Measurements from ENCODE around the gene SMC5.

DNA sequence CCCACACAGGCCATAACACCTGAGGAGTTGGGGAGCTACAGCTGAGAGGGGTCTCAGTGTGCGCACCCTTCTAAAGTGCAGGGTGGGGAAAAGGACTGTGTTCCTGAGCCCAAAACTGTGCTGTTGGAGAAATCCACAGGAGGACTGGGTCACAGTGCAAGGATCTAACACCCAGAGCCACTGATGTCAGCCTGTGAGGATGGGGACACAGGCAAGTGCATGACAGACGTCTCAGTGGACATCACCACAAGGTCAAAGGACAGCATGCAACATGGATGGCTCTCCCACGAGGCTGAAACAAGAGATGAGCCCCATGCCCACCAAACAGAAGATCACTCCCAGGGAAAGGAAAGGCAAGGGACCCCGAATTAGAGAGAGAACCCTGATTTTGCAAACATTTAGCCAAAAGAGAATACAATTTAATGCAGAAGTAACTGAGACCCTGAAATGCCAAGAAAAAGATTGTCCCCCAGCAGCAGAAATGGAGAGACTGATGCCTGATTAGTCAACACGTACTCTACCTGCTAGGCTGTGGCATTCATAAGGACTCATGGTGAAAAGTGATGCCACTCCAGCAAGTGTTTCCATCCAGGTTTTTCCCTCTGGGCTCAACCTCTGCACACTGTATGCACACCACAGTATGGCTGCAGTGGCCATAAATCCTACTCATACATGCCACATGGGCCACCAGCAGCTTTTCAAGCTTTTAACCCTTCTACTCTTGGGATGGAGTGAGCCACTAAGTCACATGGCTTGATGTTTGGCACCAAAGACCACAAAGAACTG lies 141.5 kb downstream of the SMC5 start:
- TF ChIP-seq POLR2A (IDR thresholded peaks at IDR 0.05) = no peak
- TF ChIP-seq, protein P1, sequence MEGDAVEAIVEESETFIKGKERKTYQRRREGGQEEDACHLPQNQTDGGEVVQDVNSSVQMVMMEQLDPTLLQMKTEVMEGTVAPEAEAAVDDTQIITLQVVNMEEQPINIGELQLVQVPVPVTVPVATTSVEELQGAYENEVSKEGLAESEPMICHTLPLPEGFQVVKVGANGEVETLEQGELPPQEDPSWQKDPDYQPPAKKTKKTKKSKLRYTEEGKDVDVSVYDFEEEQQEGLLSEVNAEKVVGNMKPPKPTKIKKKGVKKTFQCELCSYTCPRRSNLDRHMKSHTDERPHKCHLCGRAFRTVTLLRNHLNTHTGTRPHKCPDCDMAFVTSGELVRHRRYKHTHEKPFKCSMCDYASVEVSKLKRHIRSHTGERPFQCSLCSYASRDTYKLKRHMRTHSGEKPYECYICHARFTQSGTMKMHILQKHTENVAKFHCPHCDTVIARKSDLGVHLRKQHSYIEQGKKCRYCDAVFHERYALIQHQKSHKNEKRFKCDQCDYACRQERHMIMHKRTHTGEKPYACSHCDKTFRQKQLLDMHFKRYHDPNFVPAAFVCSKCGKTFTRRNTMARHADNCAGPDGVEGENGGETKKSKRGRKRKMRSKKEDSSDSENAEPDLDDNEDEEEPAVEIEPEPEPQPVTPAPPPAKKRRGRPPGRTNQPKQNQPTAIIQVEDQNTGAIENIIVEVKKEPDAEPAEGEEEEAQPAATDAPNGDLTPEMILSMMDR (IDR thresholded peaks at IDR 0.05) = no peak

Measured in uterus (tissue), 2 donors.